ENCODE measurements around the gene ASAH2B.
"Not testable (repeated sequence)": the region's sequence is repeated elsewhere in the genome, so short reads cannot be mapped to it uniquely, and the experiment has no call there.

Gene ASAH2B

DNA sequence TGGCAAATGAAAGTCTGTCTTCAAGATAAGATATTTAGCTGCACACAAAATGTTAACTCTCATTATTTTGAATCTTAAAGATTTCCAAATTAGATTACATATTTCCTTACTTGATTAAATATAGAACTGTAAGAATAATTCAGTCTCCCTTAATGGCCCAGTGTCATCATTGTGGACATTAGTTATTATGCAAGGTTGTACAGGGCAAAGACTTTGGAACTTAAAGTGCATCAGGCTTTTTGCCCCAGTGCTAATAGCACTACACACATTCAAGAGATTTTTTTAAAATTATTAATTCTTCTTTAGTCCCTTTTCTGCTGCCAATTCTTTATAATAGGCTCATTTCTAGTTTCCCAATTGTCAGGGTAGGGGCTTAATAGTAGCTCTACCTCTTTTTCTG is 42.3 kb downstream of the ASAH2B start:
- H3K4me3 ChIP-seq; DNase-seq (ENCODE audit: low spot score); H3K27ac ChIP-seq: not testable (repeated sequence)

DNA sequence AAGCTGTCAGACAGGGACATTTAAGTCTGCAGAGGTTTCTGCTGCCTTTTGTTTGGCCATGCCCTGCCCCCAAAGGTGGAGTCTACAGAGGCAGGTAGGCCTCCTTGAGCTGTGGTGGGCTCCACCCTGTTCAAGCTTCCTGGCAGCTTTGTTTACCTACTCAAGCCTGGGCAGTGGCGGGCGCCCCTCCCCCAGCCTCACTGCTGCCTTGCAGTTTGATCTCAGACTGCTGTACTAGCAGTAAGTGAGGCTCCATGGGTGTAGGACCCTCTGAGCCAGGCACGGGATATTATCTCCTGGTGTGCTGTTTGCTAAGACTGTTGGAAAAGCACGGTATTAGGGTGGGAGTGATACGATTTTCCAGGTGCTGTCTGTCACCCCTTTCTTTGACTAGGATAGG is 48.2 kb downstream of the ASAH2B start:
- H3K27ac ChIP-seq; H3K4me3 ChIP-seq; DNase-seq (ENCODE audit: low spot score): not testable (repeated sequence)

DNA sequence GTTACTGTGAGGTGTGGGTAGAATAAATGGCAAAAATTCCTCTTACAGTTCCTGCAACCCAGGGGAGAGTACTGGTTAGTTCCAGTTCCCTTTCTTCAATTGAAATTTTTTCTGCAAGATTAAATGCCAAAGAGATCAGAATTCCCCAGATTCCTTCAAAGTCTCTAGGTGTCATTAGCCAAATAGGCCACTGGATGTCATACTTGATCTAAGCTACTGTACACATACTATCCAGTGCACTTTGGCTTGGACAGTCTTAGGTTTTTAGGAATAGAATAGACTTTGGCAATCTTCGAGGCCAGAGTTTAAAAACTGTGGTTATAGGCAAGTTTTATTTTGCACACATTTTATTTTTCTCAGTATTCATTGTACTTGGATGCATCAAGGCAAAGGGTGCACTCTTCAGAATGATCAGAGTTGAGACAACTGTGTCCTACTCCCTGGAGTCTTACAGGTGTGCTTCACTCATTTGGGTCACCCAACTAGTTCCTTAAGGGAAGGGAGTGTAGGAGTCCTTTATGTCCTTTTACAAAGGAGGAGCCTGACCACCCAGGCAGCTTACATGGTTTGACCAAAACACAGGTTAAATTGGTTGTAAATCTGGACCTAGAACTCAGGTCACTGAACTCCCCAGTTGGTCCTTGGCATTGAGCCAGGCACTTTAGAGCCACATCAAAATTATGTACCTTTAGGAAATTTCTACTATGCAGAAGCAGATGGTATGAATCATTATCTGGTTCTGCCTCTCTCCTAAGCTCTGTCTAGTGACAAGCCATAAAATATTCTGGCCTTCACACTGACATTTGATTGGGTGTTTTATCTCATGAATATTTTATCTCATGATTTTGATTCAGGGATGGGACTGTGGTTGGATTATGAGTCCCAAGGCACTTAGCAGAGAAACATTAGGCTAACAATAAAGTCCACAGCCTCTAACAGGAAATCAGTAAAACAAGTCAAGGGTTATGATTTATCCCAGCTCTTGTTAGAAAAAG is 49.5 kb downstream of the ASAH2B start:
- no peak overlapping the region for H3K4me3 ChIP-seq
- H3K27ac ChIP-seq = no peak overlapping the region
- DNase-seq (ENCODE audit: low spot score) = no peak
- peak; percentile 16 for TF ChIP-seq CTCF (IDR thresholded peaks at IDR 0.05)

- Histone ChIP-seq H3K27ac (no peak overlapping the region), H3K4me3 (no peak overlapping the region)
- TF ChIP-seq CTCF (IDR thresholded peaks at IDR 0.05) = no peak
- DNase-seq (ENCODE audit: low spot score) = no peak
Measured at GRCh38 chr10:50794490-50794889, 54.8 kb downstream of the ASAH2B start.

DNA sequence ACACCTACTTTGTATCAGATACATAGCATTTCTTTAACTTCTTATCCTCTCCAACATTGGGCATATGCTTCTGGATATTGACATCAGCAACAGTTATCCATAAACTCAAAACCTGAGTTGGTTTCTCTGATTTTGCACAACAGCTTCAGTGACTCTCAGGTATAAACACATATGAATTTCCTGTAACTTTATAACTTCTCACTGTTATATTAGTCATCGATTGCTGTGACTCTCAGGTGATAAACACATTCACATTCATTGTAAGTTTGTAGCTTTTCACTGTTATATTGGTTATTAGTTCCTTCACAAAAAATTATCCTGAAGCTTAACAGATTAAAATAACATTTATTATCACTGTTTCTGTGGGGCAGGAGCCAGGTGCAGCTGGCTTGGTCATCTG is 57.0 kb downstream of the ASAH2B start:
- H3K27ac ChIP-seq = no peak overlapping the region
- DNase-seq (ENCODE audit: low spot score) = no peak
- TF ChIP-seq CTCF (IDR thresholded peaks at IDR 0.05) = no peak
- H3K4me3 ChIP-seq = no peak overlapping the region

DNA sequence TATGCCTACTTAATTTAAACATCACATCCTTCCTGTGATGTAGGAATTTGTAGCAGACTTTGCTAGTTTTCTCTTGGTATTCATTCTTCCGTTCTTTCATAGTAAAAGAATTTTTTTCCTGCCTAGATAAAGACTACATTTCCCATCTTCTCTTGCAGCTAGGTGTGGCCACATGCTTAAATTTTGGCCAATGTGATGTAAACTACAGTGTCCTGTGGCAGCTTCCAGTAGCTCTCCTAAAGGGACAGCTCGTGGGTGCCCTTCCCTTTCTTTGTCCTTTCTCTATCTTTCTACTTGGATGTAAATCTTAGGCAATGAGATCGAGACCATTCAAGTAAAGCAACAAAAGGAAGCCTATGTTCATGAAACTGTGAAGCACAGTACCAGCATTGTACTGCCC is 58.6 kb downstream of the ASAH2B start:
- H3K27ac ChIP-seq = no peak overlapping the region
- DNase-seq (ENCODE audit: low spot score) = no peak
- no peak overlapping the region for H3K4me3 ChIP-seq
- TF ChIP-seq CTCF (IDR thresholded peaks at IDR 0.05) = no peak

DNA sequence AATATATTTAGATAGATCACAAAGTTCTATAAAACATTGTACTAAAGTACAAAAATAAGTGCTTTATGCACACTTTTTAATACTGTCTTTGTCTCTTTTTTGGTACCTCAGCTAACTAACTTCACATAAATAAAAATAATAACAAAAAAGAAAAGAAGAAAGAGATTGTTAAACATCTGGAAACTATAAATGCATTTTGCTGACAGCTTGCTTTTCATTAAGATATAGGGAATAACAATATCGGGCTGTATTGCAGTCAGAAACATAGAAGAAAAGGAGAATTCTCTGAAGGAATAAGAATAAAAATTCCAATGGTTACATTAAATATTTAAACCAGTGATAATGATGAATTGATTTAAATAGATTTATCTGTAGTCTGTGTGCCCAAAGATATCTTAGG is 59.9 kb downstream of the ASAH2B start:
- DNase-seq (ENCODE audit: low spot score) = no peak
- no peak overlapping the region for H3K27ac ChIP-seq

More for the DNA sequence above, 59.9 kb downstream of the ASAH2B start:
- no peak for TF ChIP-seq CTCF (IDR thresholded peaks at IDR 0.05)
- H3K4me3 ChIP-seq = no peak overlapping the region

Measured in coronary artery (tissue), 2 donors.